Subcutaneous adipose tissue (tissue), 4 donors: ENCODE results near the gene TAAR6. TPM values are rescaled to one million over a fixed set of nuclear protein-coding genes. Genes with fewer than 3 reads are reported as not detected.

Experiments used
- CTCF ChIP-seq: fragments of 450-650 bp; IDR thresholded peaks from one replicate; pipeline ENCODE4 v1.5.1; 2016; ENCODE audit warnings: low read depth, mild to moderate bottlenecking, control low read depth, antibody characterized with exemption, moderate library complexity
- total RNA-seq, 4 donors: library from RNA; depleted of rRNA; stranded (reverse); fragments of >200 nt; gene quantifications; one replicate each; pipeline ENCODE4 v1.1.0, GENCODE V29; 2016

TAAR6 gene
- total RNA-seq, 4 donors from 2014 or later: not detected

GRCh38 chr6:132590362-132590761 lies 20.2 kb downstream of the TAAR6 start:
- TF ChIP-seq CTCF: no peak

GRCh38 chr6:132592855-132593254 lies 22.7 kb downstream of the TAAR6 start:
- no peak for TF ChIP-seq CTCF

GRCh38 chr6:132596201-132596600 lies 26.1 kb downstream of the TAAR6 start:
- no peak for TF ChIP-seq CTCF

GRCh38 chr6:132598473-132598872 lies 28.4 kb downstream of the TAAR6 start:
- TF ChIP-seq CTCF: no peak

GRCh38 chr6:132604635-132605152 lies 34.6 kb downstream of the TAAR6 start:
- TF ChIP-seq CTCF: no peak

DNA sequence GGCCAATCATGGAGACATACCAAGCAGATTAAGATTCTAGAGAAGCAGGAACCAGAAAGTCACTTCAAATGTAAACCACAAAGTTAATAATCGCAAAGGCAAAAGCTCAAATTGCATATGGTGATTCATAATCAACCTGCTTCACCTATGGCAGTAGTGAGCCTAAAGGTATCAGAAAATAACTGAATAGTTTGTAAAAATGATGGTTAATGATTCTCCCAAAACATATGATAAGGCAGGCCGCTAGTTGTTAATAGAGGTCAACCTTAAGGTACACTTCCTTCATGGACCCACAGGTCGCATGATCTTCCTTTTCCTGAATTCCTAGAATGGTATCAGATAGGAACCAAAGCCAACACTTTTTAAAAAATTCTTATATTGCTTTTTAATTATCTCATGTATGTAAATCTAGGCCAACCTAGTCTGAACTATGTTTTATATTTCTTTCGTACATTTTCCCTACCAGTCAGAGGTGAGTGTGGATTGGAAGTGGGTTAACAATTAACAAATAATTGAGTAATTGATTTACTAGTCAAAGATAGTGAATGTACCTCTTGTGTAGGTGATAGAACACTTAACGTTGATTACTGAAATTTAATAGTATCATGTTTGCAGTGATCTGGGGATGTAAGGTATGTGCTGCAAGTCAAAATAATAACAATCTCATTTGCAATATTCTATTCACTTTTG lies 37.6 kb downstream of the TAAR6 start:
- no peak for TF ChIP-seq CTCF

- TF ChIP-seq CTCF: no peak
These were observed 41.5 kb downstream of the TAAR6 start for GRCh38 chr6:132611616-132612015.
